Measurements from ENCODE around the gene MLH3.

- TF ChIP-seq CTCF (conservative IDR thresholded peaks at IDR 0.05) (no peak), ZFX (IDR thresholded peaks at IDR 0.05) (peak; percentile 79)
These were observed 18.0 kb upstream of the MLH3 start, which contains the start of gene ZC2HC1C for GRCh38 chr14:75069121-75069810.
